K562 treated with DMSO at 1 percent for 24 hours (cell line): Measurements from ENCODE around the gene ASCL4. TPM values are rescaled to one million over a fixed set of nuclear protein-coding genes. Genes with fewer than 3 reads are reported as not detected.

Experiments used
- total RNA-seq: library from RNA; unstranded; fragments of 300-600 nt; gene quantifications from 2 replicates; pipeline ENCODE4 v1.2.3, GENCODE V29; 2022; ENCODE audit warnings: low read depth; ENCODE audit not compliant: insufficient read depth

ASCL4 gene
- not detected in 2 replicates for total RNA-seq

GRCh38 chr12:107774349-107775029, at the start of gene ASCL4:
TSS of gene ASCL4 (plus strand) at chr12:107774704. CDS start at chr12:107775219, 515 bp downstream.

GRCh38 chr12:107760809-107761501, 13.5 kb upstream of the ASCL4 start, which contains the start of gene PRDM4:
TSS of gene PRDM4 (minus strand) at chr12:107761137. CDS start at chr12:107760515, 622 bp downstream.

Other genes with a start within 250 kb of the ASCL4 start
- 21.1 and 24.1 TPM in 2 replicates for gene PWP1, start 88.9 kb upstream of the ASCL4 start, total RNA-seq
- 14.1 and 15.3 TPM in 2 replicates for gene PRDM4, start 13.6 kb upstream of the ASCL4 start, total RNA-seq